Endothelial cell (in vitro differentiated cells): ENCODE data around the gene TRIM44. TPM values are rescaled to one million over a fixed set of nuclear protein-coding genes. Genes with fewer than 3 reads are reported as not detected.

ENCODE experiments used
- DNase-seq: peaks from one replicate; pipeline ENCODE4 v3.0.0; 2021; ENCODE audit warnings: low spot score
- H3K27ac Mint-ChIP-seq: one replicate; pipeline ENCODE4 v1.8.0; 2021; ENCODE audit warnings: mixed read lengths, inconsistent platforms; ENCODE audit not compliant: unreplicated experiment
- H3K27me3 Mint-ChIP-seq: one replicate; pipeline ENCODE4 v1.8.0; 2021; ENCODE audit warnings: mild to moderate bottlenecking, moderate library complexity, mixed read lengths, inconsistent platforms; ENCODE audit not compliant: unreplicated experiment
- H3K36me3 Mint-ChIP-seq: one replicate; pipeline ENCODE4 v1.8.0; 2021; ENCODE audit warnings: mild to moderate bottlenecking, low read depth, mixed read lengths, inconsistent platforms; ENCODE audit not compliant: unreplicated experiment
- H3K4me1 Mint-ChIP-seq: one replicate; pipeline ENCODE4 v1.8.0; 2021; ENCODE audit warnings: mild to moderate bottlenecking, mixed read lengths, inconsistent platforms; ENCODE audit not compliant: unreplicated experiment
- H3K4me3 Mint-ChIP-seq: one replicate; pipeline ENCODE4 v1.8.0; 2021; ENCODE audit warnings: mild to moderate bottlenecking, mixed read lengths, inconsistent platforms; ENCODE audit not compliant: unreplicated experiment
- H3K9me3 Mint-ChIP-seq: one replicate; pipeline ENCODE4 v1.8.0; 2021; ENCODE audit warnings: mixed read lengths, inconsistent platforms; ENCODE audit not compliant: unreplicated experiment
- CTCF ChIP-seq: fragments of 200-600 bp; sonication (generic); IDR thresholded peaks from one replicate; pipeline ENCODE4 v1.5.0; 2021; ENCODE audit warnings: antibody characterized with exemption; ENCODE audit not compliant: unreplicated experiment
- total RNA-seq: library from RNA; stranded (reverse); fragmentation: NEBNext Ultra II Directional; extraction: Animal tissue kit (Norgen Biotek cat#: 25700); gene quantifications from one replicate; pipeline ENCODE4 v1.2.1, GENCODE V29; 2021; ENCODE audit not compliant: unreplicated experiment

The TRIM44 gene
- total RNA-seq, 1 donor from 2014 or later = 48.6 TPM

- H3K4me3 Mint-ChIP-seq = no peak overlapping the region
- no peaks in the 10 kb centered on the region for H3K9me3 Mint-ChIP-seq
- H3K27me3 Mint-ChIP-seq = no peaks in the 10 kb centered on the region
- no peak overlapping the region for H3K27ac Mint-ChIP-seq
- peaks cover 4% of the 10 kb centered on the region for H3K4me1 Mint-ChIP-seq
- no peak for TF ChIP-seq CTCF
- no peak for DNase-seq
- peaks cover 6% of the 10 kb centered on the region for H3K36me3 Mint-ChIP-seq
These were observed 26.8 kb downstream of the TRIM44 start for GRCh38 chr11:35689081-35689996.

DNA sequence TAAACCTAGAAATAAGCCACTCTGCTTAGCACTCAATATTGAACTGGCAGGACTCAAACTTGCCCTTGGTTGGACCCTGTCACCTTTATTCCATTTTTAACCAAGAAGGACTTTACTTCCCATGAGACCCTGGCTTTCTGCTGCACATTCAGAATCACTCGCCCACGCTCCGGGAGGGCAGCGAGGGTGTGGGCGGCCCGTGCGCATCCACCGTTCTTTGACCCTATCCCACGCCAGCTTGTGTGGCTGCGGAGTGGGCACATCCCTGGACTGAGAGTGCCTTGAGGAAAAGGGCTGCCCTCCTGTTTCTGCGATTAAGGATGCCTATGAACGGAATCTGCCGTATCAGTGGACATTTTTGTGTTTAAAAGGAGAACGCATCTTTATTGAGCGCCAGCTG, 39.6 kb downstream of the TRIM44 start:
- Mint-ChIP-seq H3K36me3 (peaks cover 18% of the 10 kb centered on the region), H3K4me1 (peaks cover 5% of the 10 kb centered on the region), H3K27me3 (peaks cover 2% of the 10 kb centered on the region), H3K9me3 (peaks cover 5% of the 10 kb centered on the region), H3K27ac (no peak overlapping the region), H3K4me3 (no peak overlapping the region)
- TF ChIP-seq CTCF = no peak
- DNase-seq = no peak

DNA sequence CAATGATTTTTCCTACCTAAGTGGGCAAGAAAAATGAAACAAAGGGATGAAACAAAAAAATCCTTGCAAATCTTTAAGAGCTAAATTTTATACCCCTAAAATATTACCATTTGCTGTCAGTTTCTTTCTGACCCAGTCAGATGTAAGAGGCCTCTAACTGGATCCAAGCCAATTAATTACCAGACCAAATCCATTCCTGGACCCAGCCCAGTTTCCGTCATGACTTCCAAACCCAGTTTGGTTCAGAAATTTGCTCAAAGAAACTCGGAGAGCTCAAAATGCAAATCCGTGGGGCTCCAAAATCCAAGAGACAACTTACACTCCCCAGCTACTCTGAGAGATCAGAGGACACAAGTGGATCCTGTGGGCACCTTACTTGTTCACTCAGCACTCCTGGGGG, 46.8 kb downstream of the TRIM44 start:
- no peak for TF ChIP-seq CTCF
- Mint-ChIP-seq H3K36me3 (no peaks in the 10 kb centered on the region), H3K27me3 (no peaks in the 10 kb centered on the region), H3K4me3 (no peak overlapping the region), H3K4me1 (peaks cover 2% of the 10 kb centered on the region), H3K27ac (no peak overlapping the region), H3K9me3 (no peaks in the 10 kb centered on the region)
- no peak for DNase-seq

DNA sequence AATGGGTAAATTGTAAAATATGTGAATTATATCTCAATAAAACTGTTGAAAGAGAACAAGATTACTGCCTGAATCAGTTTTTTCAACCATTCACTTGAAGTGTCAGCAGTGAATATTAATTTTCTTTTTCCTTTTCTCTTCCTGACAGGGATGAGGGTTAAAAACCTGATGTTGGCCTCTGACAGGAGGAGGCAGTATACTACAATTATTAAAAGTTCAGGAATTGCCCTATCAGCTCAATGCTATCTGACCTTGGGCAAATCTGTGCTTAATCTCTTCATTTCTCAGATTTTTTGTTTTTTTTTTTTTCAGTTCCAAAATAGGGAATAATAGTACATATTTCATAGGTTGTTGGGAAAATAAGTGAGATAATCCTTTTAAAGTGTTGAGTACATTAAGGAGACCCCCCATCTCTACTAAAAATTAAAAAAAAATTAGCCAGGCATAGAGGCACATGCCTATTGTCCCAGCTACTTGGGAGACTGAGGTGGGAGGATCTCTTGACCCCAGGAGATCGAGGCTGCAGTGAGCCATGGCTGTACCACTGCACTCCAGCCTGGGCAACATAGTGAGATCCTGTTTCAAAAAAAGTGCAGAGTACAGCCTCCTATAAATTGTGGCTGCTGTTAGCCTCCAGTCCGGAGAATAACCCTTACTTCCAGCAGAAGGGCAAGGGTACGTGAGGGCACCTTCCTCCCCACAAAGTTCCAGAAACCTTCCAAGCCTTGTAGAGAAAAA, 48.8 kb downstream of the TRIM44 start:
- Mint-ChIP-seq H3K27ac (no peak overlapping the region), H3K4me3 (no peak overlapping the region), H3K27me3 (peaks cover 3% of the 10 kb centered on the region), H3K9me3 (peaks cover 3% of the 10 kb centered on the region), H3K4me1 (peaks cover 11% of the 10 kb centered on the region), H3K36me3 (peaks cover 7% of the 10 kb centered on the region)
- DNase-seq = no peak
- TF ChIP-seq CTCF = no peak

GRCh38 chr11:35711924-35712323, 49.3 kb downstream of the TRIM44 start:
- no peak for TF ChIP-seq CTCF
- DNase-seq = no peak
- Mint-ChIP-seq H3K36me3 (peaks cover 7% of the 10 kb centered on the region), H3K27ac (no peak overlapping the region), H3K9me3 (peaks cover 3% of the 10 kb centered on the region), H3K4me1 (peaks cover 11% of the 10 kb centered on the region), H3K4me3 (no peak overlapping the region), H3K27me3 (peaks cover 3% of the 10 kb centered on the region)
